Fibroblast of skin of right biceps (primary cell): ENCODE measurements around the gene BRMS1.
"Not testable (repeated sequence)": the region's sequence is repeated elsewhere in the genome, so short reads cannot be mapped to it uniquely, and the experiment has no call there.

Source experiments
- DNase-seq: peaks from one replicate; pipeline ENCODE4 v3.0.0-alpha.2; 2013

Gene BRMS1

DNA sequence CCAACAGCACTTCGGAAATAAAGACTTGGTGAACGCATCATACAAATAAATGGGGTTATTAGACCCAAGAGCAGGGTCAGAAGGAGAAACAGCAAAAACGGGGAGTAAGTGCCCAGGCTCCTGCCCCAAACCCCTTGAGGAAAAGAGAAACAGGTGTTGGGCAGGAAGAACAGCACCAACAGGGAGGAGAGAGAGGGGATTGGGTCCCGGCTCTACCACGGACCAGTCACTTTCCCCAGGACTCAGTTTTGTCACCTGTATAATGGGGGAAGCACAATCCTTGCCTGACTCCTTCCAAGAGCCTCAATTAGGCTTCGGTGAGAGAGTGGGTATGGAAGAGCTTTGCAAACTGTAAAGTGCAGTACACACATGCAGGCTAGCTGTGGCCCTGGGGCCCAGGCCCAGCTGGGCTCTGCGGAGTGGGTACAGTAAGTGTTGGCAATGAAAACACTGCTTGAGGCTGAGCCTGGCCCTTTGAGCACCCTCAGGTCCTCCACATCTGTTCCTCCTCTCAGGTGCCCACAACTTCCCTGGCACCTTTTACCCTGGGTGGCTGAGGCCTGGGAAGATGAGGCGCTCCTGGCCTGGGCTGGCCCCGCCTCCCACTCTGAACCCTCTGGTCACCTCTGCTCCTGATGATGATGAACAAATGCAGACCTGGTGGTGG is 17.7 kb upstream of the BRMS1 start:
- no peak for DNase-seq

DNA sequence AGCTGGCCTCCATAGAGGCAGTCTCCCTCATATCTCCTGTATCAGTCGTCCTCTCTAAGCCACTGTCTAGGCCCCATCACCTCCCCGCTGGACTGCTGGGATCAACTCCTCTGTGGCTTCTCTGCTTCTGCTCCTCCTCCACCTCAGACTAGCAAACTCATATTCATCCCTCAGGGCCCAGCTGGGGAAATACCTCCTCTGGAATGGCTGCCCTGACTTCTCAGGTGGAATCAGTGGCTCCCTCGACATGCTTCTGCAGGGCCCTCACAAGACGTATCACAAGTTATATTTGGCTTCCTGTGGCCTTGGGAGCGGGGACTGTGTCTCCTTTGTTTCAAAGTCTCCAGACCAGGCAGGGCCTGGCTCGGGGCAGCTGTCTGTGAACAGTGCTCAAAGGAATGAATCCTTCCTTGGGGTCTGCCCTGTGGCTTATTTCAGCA is 16.6 kb upstream of the BRMS1 start:
- no peak for DNase-seq

DNA sequence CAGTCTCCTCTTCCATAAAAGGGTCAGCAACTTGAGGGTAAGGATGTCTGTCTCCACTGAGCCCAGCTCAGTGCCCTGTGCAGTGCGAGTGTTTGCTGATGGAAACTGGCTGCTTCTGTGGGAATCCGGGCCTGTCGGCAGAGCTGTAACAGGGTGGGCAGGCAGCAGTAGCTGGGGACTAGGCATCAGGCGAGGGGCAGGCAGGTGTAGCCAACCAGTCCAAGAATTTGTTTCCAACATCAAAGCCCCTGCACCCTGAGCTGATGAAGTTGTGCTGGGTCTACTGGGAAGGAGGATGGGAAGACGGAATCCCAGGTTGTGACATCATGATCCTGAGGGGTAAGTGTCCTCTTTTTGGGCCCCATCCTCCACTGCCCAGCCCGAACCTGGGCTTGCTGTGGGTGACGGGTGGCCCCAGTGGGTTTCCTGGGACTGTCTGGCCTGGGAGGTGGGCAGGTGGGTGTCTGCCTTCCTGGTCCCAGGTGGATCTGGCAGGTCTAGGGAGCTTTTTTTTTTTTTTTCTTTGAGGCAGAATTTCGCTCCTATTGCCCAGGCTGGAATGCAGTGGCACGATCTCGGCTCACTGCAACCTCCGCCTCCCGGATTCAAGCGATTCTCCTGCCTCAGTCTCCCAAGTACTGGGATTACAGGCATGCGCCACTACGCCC is 15.6 kb upstream of the BRMS1 start:
- DNase-seq = no peak

DNA sequence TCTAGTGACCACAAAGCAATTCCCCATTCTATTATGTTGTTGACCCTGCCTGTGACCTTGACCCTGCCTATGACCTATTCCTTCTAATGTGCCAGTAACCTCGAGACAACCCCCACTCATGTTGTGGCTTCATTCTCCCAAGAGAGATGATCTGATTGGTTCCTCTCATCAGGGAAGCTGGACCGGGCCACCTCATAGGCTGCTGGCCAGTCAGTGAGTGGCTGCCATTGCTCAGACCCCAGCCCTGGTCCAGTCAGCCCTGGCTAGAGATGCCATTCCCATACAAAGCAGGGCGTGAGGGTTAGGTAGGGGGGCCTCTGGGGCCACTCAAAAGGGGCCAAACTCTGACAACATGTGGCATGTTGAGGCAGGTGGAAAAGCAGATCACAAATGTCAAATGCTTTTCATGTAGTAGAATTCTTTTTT is 14.8 kb upstream of the BRMS1 start:
- DNase-seq = no peak

DNA sequence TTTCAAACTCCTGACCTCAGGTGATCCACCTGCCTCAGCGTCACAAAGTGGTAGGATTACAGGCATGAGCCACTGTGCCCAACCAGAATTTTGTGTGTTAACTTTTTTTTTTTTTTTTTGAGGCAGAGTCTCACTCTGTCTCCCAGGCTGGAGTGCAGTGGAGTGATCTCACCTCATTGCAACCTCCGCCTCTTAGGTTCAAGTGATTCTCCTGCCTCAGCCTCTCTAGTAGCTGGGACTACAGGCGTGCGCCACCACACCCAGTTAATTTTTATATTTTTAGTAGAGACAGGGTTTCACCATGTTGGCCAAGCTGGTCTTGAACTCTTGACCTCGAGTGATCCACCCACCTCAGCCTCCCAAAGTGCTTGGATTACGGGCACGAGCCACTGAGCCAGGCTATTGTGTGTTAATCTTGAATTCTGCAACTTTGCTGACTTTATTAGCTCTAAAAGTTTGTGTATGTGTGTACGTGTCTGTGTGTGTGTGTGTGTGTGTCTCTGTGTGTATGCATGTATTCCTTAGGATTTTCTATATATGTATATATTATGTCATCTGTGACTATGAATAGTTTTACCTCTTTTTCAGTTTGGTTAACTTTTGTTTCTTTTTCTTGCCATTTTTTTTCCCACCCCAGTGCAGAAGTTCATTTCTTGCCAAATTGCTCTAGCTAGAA is 5.8 kb upstream of the BRMS1 start:
- not testable (repeated sequence) for DNase-seq

DNA sequence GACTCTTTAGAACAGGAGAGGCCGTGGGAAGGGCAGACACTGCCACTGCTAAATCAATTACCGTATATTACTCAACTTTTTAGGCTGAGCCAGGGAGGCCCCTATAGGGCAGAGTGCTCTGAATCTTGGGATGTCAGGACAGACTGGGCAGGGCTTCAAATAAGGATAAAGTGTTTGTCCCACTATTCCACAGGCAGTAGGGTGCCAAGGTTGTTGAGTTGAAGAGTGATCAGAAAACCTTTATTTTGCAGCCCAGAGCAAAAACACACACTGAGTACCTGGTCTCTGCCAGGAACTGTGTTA is 4.1 kb upstream of the BRMS1 start:
- no peak for DNase-seq

DNA sequence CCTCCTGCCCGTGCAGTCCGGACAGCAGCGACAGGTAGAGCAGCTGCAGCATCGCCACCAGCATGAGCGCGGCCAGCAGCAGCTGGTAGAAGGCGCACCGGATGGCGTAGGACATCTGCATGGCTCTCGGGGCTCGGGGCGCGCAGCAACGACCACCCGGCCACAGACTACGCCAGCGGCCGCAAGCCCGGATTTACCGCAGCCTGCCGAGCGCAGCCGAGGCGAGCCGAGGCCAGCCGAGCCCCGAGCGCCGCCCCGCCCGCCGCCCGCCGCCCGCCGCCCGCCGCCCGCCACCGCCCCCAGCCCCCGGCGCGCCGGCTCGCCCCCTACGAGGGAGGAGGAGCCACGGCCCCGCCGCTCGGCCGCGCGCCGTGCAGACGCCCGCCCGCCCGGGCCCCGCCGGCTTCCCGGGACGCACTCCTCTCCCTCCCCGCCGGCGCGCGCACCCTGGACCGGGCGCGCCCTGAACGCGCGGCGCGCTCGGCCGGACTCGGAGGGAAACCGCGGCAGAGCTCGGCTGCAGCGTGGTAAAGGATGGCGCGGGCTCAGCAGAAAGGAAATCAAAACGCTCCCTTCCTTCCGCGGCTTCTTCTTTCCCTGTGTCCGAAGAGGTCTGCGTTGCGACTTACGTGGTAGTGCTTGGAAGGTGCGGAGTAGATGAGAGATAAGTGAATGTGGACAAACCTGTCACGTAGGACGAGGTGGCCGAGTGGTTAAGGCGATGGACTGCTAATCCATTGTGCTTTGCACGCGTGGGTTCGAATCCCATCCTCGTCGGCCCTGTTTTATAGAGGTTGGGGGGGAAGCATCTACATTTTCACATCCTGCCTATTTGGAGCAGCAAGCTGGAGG is 2.7 kb upstream of the BRMS1 start, which contains the start of gene B4GAT1:
B4GAT1 (minus strand) TSS at position 205 of the 852 bp plus-strand sequence; CDS start at position 121, 84 bp downstream.
- peak; percentile 94 for DNase-seq

DNA sequence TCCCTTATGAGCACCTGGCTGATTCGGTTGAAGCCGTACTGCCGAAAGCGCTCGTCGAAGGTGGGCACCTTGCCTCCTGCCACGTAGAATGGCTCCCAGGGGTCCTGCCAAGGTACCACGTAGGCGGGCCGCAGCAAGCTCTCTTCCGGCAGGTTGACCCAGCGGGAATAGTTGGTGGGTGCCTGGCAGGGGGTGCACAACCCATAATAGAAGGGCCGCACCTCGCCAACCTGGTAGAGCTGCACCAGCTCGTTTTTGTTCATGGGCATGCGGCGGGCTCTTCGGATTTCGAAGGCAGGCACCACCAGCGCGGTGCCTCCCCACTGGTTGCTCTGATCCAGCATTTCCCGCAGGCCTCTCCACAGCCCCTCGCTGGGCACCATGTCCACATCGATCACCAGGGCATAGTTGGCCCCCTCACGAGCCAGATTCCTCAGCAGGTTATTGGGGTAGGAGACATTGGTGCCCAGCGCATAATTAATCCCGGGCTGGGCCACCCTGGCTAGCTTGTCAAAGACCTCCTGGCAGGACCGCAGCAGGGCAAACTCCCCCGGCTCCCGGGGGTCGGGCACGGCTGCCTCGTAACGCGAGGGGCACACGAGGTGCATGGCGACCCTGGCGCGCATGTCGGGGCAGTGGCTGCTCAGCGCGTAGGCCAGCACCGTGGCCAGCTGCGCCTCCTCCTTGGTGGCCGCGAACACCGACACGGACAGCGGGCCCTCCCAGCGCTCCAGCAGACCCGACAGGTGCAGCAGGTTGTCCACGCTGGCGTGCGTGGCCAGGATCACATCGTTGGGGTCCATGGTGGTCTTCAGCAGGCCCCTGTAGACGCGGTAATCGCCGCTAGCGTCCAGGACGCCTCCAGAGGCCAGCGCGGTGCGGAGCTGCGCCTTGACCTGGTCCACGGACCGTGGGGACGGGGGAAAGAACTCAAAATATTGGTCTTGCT is 1.8 kb upstream of the BRMS1 start:
- no peak for DNase-seq

DNA sequence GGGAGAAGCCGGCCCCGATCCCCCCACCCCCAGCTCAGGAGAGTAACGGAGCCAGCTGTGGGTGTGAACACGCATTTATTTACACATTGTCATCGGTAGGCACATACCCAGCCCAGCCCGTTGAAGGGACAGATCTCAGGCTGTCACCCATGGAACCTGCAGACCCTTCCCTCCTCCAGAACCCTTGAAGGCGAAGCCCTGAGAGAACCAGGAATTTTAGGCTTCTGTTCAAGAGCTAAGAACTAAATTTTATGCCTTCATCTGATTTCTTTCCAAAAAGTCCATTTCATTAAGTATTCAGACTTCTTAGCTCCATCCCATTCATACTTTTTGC is 379 bp upstream of the BRMS1 start:
- no peak for DNase-seq

DNA sequence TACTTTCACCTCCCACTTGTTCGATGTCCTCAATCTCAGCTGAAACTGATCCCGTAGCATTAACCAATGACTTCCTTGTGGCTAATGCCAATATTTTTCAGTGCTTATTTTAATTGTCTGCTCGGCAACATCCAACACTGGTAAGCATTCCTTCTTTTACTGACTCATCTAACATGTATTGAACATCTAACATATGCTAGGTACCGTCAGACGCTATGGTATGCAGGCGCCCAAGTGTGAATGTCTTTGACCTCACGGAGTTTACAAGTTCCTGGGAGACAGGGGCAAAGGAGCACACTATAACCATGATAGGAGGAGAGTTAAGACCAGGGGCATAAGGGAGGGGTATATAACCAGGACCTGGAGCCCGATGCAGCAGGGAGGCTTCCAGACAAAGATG is 1.7 kb downstream of the BRMS1 start:
- no peak for DNase-seq

DNA sequence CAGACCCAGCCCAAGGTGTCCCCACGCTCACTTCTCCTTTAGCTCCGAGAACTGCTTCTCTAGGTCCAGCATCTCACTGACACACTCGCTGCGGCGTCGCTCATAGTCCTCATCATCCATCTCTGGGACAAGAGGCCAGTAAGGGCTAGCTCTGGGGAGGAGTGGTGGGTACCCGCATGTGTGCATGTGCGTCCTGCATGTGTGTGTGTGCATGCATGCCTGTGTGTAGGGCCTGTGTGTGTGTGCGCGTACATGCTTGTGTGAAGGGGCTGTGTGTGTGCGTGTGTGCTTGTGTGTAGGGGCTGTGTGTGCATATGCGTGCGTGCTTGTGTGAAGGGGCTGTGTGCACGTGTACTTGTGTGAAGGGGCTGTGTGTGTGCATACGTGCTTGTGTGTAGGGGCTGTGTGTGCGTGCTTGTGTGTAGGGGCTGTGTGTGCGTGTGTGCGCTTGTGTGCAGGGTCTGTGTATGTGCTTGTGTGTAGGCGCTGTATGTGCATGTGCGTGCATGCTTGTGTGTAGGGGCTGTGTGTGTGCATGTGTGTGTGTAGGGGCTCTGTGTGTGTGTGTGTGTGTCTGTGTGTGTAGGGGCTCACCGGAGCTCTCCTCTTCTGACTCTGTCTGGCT is 3.3 kb downstream of the BRMS1 start:
- no peak for DNase-seq

DNA sequence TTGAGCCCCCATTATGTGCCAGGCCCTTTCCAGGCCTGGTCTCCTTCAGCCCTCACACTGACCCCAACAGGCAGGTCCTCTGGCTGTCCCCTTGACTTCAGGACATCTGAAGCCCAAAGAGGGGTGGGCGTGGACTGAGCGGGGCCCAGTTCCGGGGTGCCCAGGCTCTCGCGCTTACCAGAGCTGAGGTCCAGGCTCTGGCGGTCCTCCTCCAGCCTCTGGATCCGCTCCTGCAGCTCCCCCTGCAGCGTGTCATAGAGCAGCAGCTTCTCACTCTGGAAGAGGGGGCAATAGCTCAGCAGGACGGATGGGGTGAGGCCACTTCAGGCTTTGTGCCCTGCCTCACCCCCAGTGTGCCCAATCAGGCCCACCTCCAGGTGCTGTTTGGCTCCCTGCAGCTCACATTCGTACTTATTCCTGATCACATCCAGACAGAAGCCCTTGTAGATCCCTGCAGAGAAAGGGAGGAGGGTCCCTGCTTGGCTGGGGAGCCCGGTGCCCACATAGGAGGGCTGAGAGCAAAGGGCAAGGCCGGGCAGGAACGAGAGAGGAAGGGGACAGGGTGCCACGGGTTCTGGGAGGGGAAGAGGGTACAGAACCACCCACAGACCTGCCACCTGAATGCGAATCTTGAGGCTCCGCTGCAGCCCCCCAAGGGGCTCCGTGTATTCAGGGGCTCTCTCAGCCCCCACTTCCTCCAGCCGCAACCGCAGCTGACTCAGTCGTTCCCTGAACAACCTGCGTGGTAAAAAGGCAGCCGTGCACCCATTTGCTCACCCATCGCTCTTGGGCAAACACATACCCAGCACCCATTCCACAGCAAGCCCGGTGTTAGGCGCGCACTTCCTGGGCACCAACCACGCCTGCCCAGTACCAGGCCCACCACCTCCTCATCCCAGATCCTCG is 4.1 kb downstream of the BRMS1 start:
- DNase-seq = no peak

DNA sequence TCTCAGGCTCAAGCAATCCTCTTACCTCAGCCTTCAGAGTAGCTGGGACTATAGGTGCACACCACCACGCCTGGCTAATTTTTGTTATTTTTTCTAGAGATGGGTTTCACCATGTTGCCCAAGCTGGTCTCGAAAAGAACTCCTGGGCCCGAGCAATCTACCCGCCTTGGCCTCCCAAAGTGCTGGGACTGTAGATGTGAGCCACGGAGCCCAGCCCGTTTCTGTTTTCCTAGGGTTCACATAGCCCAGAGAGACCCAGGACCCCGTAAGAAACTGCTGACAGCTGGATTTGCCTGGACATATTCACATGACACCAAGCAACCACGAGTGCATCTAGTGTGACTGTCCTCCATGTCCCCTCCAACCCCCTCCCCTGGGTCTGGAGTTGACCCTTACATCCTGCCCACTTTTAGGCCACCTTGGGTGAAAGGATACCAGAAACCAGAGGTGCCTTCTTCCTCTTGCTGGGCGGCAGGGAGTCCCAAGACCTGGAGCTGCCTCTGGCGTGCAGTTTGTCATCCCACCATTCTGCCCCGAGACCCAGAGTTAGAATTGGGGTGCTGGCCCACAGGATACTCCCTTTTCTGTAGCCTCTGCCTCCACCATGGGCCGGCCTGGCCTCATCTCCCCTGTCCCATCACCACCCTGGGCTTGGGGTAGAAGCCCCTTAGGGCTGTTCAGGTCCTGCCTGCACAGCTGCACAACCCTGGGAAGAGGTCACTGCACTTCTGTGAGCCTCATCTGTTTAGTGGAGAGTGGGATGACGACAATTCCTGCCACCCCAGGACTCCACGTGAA is 5.0 kb downstream of the BRMS1 start:
- DNase-seq = no peak

DNA sequence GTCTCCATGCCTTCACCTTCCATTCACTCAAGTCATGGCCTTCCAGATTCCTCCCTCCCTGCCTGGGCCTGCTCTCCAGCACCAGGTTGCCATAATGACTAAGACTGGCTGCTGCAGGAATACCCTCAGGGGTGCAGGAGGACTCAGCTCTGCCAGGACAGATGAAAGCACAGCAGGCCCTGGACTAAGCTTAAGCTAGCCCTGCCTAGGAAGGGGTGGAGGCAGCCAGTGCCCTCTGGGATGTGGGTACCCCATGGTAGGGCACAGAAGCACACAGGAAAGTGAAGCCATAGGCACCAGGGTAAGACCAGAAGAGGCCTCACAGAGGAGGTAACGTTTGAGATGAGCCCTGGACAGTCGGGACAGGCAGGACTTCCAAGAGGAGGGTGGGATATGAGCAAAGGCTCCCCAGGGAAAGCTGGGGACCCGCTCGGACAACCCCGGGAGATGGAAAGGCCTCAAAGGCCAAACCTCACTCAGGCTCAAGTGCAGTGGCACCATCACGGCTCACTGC is 5.7 kb downstream of the BRMS1 start:
- no peak for DNase-seq

DNA sequence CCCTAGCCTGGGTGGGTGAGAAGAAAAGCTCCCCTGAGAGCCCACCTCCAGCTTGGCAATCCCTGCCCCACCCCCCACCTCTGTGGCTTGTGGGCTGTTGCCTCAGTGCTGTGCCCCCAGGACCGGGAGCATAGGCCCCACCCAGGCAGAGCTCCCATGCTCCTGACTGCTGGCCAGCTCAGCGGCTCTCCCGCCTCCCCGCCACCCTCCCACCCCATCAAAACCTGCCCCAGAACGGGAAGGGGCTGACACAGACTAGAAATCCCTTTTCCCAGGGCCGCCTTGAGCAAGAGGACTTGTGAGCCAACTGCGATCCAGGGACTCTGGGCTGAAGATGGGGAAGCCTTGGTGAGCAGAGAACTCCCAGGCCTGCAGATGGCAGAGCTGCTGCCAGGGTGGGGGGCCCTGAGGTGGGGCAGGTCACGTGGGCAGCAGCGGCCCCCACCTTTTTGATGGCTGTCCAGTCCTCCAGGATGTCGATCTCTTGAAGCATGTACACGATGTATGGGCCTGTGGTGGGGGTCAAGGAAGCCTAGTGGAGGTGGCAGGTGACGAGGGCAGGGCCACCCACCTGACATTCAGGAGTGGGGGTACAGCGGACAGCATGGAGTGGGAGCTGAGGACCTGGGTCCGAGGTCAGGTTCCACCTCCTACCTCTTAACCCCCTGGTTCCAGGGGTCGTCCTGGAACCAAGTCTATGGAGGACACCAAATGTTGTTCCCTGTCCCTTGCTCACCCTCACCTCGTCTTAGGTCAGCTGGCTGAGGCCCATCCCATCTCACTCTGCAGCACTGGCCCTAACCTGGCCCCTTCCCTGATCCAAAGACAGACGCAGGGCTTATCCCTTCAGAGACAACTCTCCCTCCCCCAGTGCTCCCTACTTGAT is 6.4 kb downstream of the BRMS1 start:
- DNase-seq = no peak

DNA sequence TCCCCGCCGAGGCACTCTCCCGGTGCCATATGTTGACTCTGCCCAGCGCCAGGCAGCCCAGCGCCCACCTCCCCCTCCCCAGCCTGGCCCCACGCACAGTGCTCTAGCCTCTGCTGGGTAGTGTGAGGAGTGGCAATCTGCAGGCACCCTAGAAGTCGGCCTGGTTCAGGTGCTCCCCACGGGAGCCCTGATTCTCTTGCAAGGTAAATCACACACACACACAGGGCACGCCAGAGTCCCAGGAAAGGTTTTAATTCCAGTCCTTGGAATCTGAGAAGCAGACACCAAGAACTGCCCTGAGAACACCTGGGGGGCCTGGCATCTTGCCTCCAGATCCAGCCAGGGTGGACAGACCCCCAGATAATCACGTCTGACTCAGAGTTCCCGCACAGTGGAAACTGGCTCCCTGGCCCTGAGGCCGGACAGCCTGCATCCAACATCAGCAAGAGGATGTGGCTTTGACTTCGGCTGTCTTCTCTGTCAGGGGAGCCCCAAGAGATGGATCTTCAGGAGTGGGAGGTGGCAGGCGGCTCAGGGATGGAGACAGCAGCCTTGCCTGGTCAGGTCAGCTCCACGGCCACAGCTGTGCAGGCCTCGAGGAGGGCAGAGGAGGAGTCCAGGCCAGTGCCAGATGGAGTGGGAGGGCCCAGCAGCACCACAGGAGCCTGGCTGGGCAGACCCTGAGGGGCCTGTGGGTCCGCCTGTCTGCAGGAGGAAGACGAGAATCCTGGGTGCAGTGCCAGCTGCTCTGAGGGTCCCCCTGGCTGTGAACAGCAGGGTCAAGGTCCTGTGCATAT is 7.6 kb downstream of the BRMS1 start:
- DNase-seq = no peak

DNA sequence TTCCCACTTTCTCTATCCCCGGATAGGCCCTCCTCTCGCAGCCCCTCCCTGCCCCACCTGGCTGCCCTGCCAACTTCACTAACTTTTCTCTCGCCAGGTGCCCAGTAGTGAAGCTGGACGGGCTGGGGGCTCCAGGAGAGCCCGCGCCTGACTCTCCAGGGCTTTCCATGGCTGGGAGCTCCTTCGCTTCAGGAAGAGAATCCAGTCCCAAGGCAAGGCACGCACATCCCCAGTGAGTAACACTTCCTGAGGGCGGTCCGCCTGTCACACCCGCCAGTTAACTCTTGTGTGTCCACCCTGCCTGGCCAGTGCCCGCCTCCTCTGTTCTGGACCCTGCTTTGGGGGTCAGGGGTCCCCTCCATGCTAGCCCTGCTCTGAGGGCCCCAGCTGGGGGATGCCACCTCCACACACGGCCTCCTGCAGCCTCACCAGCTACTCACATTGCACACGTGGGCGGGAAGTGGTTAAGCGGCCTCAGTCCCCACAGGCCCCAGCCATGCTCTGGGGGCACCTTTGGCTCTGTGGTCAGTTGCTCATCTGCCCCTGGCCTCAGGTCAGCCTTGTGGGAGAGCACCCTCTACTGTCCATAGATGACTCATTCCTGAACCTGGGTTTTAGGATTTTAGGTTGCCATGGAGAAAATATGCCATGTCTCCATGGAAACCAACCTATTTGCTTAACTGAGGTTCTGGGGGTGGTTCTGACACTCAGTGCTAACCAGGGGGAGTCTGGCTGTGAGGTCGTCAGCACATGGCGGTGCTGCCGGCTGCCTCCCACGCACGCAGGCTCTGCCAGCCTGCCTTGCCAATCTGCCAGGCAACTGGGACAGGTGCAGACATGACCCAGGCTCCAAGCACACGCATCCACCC is 8.4 kb downstream of the BRMS1 start, which contains the start of gene RIN1:
RIN1 (minus strand) TSS at position 201 of the 869 bp plus-strand sequence; CDS start at position 169, 32 bp downstream.
- peak; percentile 89 for DNase-seq
